WTC11 (cell line): ENCODE results near the gene LRRN1. TPM values are rescaled to one million over a fixed set of nuclear protein-coding genes. Genes with fewer than 3 reads are reported as not detected.

ENCODE experiments used
- ATAC-seq: fragments of 200-7000 bp; cut with Tn5 transposase; 2 replicates; pipeline ENCODE4 v1.10.0; 2021; ENCODE audit warnings: mild to moderate bottlenecking, moderate library complexity
- CTCF ChIA-PET: fragments of 300-600 bp; sonication (Branson Sonifier 250); formaldehyde crosslinking; loops from one replicate; lab custom pipeline; 2021; ENCODE audit warnings: antibody characterized with exemption; lab: Charles Lee
- POLR2A ChIA-PET: fragments of 350-600 bp; sonication (Branson Sonifier 250); formaldehyde crosslinking; loops from one replicate; lab custom pipeline; 2021; ENCODE audit warnings: antibody characterized with exemption; lab: Charles Lee
- DNase-seq: peaks from one replicate; pipeline ENCODE4 v3.0.0; 2021; ENCODE audit warnings: low spot score
- H3K27ac Mint-ChIP-seq: 2 replicates; pipeline ENCODE4 v1.8.0; 2021; ENCODE audit warnings: mixed read lengths
- H3K27me3 Mint-ChIP-seq: 2 replicates; pipeline ENCODE4 v1.8.0; 2021; ENCODE audit warnings: low read depth, mild to moderate bottlenecking, moderate library complexity, mixed read lengths
- H3K36me3 Mint-ChIP-seq: 2 replicates; pipeline ENCODE4 v1.8.0; 2021; ENCODE audit warnings: mixed read lengths
- H3K4me1 Mint-ChIP-seq: 2 replicates; pipeline ENCODE4 v1.8.0; 2022; ENCODE audit warnings: mixed read lengths
- H3K4me3 Mint-ChIP-seq: 2 replicates; pipeline ENCODE4 v1.8.0; 2021; ENCODE audit warnings: mild to moderate bottlenecking, moderate library complexity, mixed read lengths
- H3K9me3 Mint-ChIP-seq: 2 replicates; pipeline ENCODE4 v1.8.0; 2021; ENCODE audit warnings: mixed read lengths
- FOXJ3 ChIP-seq: sonication (generic); formaldehyde crosslinking; IDR thresholded peaks from 2 replicates; pipeline ENCODE4 v1.9.0; 2021; ENCODE audit warnings: missing genetic modification reagents, mild to moderate bottlenecking, borderline replicate concordance
- GABPB1 ChIP-seq: sonication (generic); formaldehyde crosslinking; IDR thresholded peaks from 2 replicates; pipeline ENCODE4 v1.8.1; 2023; ENCODE audit warnings: mild to moderate bottlenecking, missing genetic modification reagents
- KAT7 ChIP-seq: sonication (generic); formaldehyde crosslinking; IDR thresholded peaks from 2 replicates; pipeline ENCODE4 v1.8.1; 2023; ENCODE audit warnings: missing genetic modification reagents, mild to moderate bottlenecking, borderline replicate concordance
- MYBL2 ChIP-seq: sonication (generic); formaldehyde crosslinking; IDR thresholded peaks from 2 replicates; pipeline ENCODE4 v1.8.1; 2023; ENCODE audit warnings: mild to moderate bottlenecking, moderate library complexity, missing genetic modification reagents
- NR2C2 ChIP-seq: sonication (generic); formaldehyde crosslinking; IDR thresholded peaks from 2 replicates; pipeline ENCODE4 v1.8.0; 2022; ENCODE audit warnings: mild to moderate bottlenecking, missing genetic modification reagents
- SMAD4 ChIP-seq: sonication (generic); formaldehyde crosslinking; IDR thresholded peaks from 2 replicates; pipeline ENCODE4 v1.8.0; 2022; ENCODE audit warnings: mild to moderate bottlenecking, missing genetic modification reagents
- TCF7 ChIP-seq: sonication (generic); formaldehyde crosslinking; IDR thresholded peaks from 2 replicates; pipeline ENCODE4 v1.8.0; 2022; ENCODE audit warnings: mild to moderate bottlenecking, low read depth, missing genetic modification reagents, moderate library complexity
- ZNF121 ChIP-seq: sonication (generic); formaldehyde crosslinking; IDR thresholded peaks from 2 replicates; pipeline ENCODE4 v1.8.0; 2023; ENCODE audit warnings: missing genetic modification reagents
- ZNF232 ChIP-seq: sonication (generic); formaldehyde crosslinking; IDR thresholded peaks from 2 replicates; pipeline ENCODE4 v1.8.0; 2022; ENCODE audit warnings: mild to moderate bottlenecking, missing genetic modification reagents
- ZNF396 ChIP-seq: fragments of 250-450 bp; sonication (Bioruptor Pico); IDR thresholded peaks from 2 replicates; pipeline ENCODE4 v1.8.0; 2021; ENCODE audit warnings: mild to moderate bottlenecking, moderate library complexity, borderline replicate concordance
- total RNA-seq: library from RNA; stranded (reverse); gene quantifications from 3 replicates; pipeline ENCODE4 v1.2.3, GENCODE V29; 2021
- TF ChIP-seq, protein P1 (sequence below): sonication (generic); formaldehyde crosslinking; IDR thresholded peaks from 2 replicates; pipeline ENCODE4 v1.8.0; 2022; ENCODE audit warnings: mild to moderate bottlenecking, missing genetic modification reagents
- TF ChIP-seq, protein P2 (sequence below): sonication (generic); formaldehyde crosslinking; IDR thresholded peaks from 2 replicates; pipeline ENCODE4 v1.8.1; 2022; ENCODE audit warnings: low read depth, missing genetic modification reagents, borderline replicate concordance
- TF ChIP-seq, protein P3 (sequence below): sonication (generic); formaldehyde crosslinking; IDR thresholded peaks from 2 replicates; pipeline ENCODE4 v1.8.1; 2022; ENCODE audit warnings: low read depth, mild to moderate bottlenecking, moderate library complexity, missing genetic modification reagents, borderline replicate concordance
- TF ChIP-seq, protein P4 (sequence below): sonication (generic); formaldehyde crosslinking; IDR thresholded peaks from 2 replicates; pipeline ENCODE4 v1.8.0; 2023; ENCODE audit warnings: missing genetic modification reagents, mild to moderate bottlenecking, borderline replicate concordance
- TF ChIP-seq, protein P5 (sequence below): sonication (generic); formaldehyde crosslinking; IDR thresholded peaks from 2 replicates; pipeline ENCODE4 v1.8.1; 2022; ENCODE audit warnings: missing genetic modification reagents, borderline replicate concordance
- TF ChIP-seq, protein P6 (sequence below): sonication (generic); formaldehyde crosslinking; IDR thresholded peaks from 2 replicates; pipeline ENCODE4 v1.8.1; 2023; ENCODE audit warnings: mild to moderate bottlenecking, missing genetic modification reagents, moderate library complexity
- TF ChIP-seq, protein P7 (sequence below): sonication (generic); formaldehyde crosslinking; conservative IDR thresholded peaks from 2 replicates; pipeline ENCODE4 v1.8.1; 2022; ENCODE audit warnings: mild to moderate bottlenecking, missing genetic modification reagents
- TF ChIP-seq, protein P8 (sequence below): sonication (generic); formaldehyde crosslinking; IDR thresholded peaks from 2 replicates; pipeline ENCODE4 v1.8.0; 2022; ENCODE audit warnings: missing genetic modification reagents

The LRRN1 gene
- total RNA-seq, 1 experiment from 2014 or later, result 114 TPM

DNA sequence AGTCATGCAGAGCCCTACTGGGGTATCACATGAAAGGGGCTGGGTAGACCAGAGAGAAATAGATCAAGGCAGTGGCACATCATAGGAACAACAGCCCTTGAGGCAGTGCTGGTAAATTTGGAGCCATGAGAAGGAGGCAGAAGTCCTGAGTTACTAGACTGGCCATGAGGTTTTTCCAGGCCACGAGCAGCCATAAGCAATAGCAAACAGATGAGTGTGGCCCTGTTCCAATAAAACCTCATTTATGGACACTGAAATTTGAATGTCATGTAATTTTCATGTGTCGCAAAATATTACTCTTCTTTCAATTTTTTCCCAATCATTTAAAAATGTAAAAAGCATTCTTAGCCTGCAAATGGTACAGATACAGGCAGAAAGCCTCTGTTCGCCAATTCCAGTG, 28.1 kb upstream of the LRRN1 start (continued):
- TF ChIP-seq TCF7 (CRISPR knock-in tag) (no peak), ZNF232 (CRISPR knock-in tag) (no peak)
- TF ChIP-seq, protein P1, sequence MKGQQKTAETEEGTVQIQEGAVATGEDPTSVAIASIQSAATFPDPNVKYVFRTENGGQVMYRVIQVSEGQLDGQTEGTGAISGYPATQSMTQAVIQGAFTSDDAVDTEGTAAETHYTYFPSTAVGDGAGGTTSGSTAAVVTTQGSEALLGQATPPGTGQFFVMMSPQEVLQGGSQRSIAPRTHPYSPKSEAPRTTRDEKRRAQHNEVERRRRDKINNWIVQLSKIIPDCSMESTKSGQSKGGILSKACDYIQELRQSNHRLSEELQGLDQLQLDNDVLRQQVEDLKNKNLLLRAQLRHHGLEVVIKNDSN, result no peak
- TF ChIP-seq, protein P2, sequence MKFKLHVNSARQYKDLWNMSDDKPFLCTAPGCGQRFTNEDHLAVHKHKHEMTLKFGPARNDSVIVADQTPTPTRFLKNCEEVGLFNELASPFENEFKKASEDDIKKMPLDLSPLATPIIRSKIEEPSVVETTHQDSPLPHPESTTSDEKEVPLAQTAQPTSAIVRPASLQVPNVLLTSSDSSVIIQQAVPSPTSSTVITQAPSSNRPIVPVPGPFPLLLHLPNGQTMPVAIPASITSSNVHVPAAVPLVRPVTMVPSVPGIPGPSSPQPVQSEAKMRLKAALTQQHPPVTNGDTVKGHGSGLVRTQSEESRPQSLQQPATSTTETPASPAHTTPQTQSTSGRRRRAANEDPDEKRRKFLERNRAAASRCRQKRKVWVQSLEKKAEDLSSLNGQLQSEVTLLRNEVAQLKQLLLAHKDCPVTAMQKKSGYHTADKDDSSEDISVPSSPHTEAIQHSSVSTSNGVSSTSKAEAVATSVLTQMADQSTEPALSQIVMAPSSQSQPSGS, result no peak
- TF ChIP-seq, protein P3, sequence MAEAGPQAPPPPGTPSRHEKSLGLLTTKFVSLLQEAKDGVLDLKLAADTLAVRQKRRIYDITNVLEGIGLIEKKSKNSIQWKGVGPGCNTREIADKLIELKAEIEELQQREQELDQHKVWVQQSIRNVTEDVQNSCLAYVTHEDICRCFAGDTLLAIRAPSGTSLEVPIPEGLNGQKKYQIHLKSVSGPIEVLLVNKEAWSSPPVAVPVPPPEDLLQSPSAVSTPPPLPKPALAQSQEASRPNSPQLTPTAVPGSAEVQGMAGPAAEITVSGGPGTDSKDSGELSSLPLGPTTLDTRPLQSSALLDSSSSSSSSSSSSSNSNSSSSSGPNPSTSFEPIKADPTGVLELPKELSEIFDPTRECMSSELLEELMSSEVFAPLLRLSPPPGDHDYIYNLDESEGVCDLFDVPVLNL (CRISPR knock-in tag), result no peak
- TF ChIP-seq, protein P4, sequence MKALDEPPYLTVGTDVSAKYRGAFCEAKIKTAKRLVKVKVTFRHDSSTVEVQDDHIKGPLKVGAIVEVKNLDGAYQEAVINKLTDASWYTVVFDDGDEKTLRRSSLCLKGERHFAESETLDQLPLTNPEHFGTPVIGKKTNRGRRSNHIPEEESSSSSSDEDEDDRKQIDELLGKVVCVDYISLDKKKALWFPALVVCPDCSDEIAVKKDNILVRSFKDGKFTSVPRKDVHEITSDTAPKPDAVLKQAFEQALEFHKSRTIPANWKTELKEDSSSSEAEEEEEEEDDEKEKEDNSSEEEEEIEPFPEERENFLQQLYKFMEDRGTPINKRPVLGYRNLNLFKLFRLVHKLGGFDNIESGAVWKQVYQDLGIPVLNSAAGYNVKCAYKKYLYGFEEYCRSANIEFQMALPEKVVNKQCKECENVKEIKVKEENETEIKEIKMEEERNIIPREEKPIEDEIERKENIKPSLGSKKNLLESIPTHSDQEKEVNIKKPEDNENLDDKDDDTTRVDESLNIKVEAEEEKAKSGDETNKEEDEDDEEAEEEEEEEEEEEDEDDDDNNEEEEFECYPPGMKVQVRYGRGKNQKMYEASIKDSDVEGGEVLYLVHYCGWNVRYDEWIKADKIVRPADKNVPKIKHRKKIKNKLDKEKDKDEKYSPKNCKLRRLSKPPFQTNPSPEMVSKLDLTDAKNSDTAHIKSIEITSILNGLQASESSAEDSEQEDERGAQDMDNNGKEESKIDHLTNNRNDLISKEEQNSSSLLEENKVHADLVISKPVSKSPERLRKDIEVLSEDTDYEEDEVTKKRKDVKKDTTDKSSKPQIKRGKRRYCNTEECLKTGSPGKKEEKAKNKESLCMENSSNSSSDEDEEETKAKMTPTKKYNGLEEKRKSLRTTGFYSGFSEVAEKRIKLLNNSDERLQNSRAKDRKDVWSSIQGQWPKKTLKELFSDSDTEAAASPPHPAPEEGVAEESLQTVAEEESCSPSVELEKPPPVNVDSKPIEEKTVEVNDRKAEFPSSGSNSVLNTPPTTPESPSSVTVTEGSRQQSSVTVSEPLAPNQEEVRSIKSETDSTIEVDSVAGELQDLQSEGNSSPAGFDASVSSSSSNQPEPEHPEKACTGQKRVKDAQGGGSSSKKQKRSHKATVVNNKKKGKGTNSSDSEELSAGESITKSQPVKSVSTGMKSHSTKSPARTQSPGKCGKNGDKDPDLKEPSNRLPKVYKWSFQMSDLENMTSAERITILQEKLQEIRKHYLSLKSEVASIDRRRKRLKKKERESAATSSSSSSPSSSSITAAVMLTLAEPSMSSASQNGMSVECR (CRISPR knock-in tag), result no peak
- TF ChIP-seq, all 79 proteins: peak for 0

DNA sequence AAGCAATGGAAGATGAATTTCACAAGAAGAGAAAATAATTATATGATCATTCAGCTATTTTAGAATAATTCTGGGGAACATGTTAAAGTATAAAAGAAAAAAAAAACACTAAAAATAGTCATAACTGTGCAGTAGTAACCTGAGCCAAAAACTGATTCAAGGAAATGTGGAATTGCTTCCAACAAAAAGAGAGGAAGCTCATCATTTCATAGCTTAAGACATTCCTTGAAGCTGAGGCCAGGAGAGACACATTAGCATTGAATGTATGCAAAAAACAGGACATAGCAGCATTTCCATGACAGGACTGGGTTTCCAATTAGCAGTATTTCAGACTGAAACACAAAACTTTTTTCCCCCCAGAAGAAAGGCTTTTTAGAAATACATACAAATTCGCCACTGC, 27.7 kb upstream of the LRRN1 start:
- CTCF ChIA-PET, result interaction anchor here (0.6 kb wide), 1 partner anchor 949 kb away, joined by 4 read pairs; no protein-coding TSS in a partner anchor
- H3K27me3 Mint-ChIP-seq, result peaks cover 2% of the 10 kb centered on the region
- H3K4me3 Mint-ChIP-seq, result no peak overlapping the region
- no peak overlapping the region for H3K27ac Mint-ChIP-seq
- TF ChIP-seq SMAD4 (no peak), NR2C2 (CRISPR knock-in tag) (no peak), FOXJ3 (CRISPR knock-in tag) (no peak)
- TF ChIP-seq, protein P5, sequence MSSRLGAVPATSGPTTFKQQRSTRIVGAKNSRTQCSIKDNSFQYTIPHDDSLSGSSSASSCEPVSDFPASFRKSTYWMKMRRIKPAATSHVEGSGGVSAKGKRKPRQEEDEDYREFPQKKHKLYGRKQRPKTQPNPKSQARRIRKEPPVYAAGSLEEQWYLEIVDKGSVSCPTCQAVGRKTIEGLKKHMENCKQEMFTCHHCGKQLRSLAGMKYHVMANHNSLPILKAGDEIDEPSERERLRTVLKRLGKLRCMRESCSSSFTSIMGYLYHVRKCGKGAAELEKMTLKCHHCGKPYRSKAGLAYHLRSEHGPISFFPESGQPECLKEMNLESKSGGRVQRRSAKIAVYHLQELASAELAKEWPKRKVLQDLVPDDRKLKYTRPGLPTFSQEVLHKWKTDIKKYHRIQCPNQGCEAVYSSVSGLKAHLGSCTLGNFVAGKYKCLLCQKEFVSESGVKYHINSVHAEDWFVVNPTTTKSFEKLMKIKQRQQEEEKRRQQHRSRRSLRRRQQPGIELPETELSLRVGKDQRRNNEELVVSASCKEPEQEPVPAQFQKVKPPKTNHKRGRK (CRISPR knock-in tag), result no peak
- TF ChIP-seq, protein P6, sequence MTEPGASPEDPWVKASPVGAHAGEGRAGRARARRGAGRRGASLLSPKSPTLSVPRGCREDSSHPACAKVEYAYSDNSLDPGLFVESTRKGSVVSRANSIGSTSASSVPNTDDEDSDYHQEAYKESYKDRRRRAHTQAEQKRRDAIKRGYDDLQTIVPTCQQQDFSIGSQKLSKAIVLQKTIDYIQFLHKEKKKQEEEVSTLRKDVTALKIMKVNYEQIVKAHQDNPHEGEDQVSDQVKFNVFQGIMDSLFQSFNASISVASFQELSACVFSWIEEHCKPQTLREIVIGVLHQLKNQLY (CRISPR knock-in tag), result no peak
- TF ChIP-seq, all 79 proteins: peak for 0
- ATAC-seq, result no peak
- Mint-ChIP-seq H3K4me1 (0 out of 2 replicates have a peak, but pooled peaks cover 6% of the 10 kb centered on the region), H3K9me3 (peaks cover 58% of the 10 kb centered on the region), H3K36me3 (peaks cover 25% of the 10 kb centered on the region)
- DNase-seq, result no peak
- POLR2A ChIA-PET, result no interaction called here

DNA sequence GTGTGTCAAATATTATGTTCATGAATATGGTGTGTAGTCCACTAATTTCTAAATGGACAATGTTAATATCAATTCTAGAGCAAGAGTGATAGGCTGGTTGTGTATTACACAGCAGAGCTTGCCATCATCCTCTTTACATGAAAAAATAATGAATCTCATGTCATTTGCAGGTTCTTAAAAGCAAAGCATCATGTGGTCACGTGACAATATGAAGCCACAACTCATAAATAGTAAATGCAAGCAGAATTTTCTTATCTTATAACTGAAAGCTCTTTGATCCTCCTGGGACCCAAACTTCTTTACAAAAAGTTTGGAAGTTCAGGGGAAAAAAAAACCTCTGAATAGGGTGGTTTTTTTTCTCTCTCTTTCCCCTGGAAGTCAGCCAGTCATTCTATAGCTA, 26.9 kb upstream of the LRRN1 start:
- CTCF ChIA-PET, result no interaction called here
- DNase-seq, result no peak
- no peak overlapping the region for H3K4me3 Mint-ChIP-seq
- H3K4me1 Mint-ChIP-seq, result 0 out of 2 replicates have a peak, but pooled peaks cover 4% of the 10 kb centered on the region
- peaks cover 58% of the 10 kb centered on the region for H3K9me3 Mint-ChIP-seq
- no peak for ATAC-seq
- no peak overlapping the region for H3K27ac Mint-ChIP-seq
- peaks cover 19% of the 10 kb centered on the region for H3K36me3 Mint-ChIP-seq
- POLR2A ChIA-PET, result no interaction called here
- H3K27me3 Mint-ChIP-seq, result peaks cover 2% of the 10 kb centered on the region
- no peak for TF ChIP-seq ZNF396
- TF ChIP-seq KAT7 (CRISPR knock-in tag), result no peak
- TF ChIP-seq MYBL2, result no peak
- TF ChIP-seq, protein P7, sequence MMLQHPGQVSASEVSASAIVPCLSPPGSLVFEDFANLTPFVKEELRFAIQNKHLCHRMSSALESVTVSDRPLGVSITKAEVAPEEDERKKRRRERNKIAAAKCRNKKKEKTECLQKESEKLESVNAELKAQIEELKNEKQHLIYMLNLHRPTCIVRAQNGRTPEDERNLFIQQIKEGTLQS (CRISPR knock-in tag), result no peak
- TF ChIP-seq GABPB1 (CRISPR knock-in tag), result no peak
- TF ChIP-seq, protein P8, sequence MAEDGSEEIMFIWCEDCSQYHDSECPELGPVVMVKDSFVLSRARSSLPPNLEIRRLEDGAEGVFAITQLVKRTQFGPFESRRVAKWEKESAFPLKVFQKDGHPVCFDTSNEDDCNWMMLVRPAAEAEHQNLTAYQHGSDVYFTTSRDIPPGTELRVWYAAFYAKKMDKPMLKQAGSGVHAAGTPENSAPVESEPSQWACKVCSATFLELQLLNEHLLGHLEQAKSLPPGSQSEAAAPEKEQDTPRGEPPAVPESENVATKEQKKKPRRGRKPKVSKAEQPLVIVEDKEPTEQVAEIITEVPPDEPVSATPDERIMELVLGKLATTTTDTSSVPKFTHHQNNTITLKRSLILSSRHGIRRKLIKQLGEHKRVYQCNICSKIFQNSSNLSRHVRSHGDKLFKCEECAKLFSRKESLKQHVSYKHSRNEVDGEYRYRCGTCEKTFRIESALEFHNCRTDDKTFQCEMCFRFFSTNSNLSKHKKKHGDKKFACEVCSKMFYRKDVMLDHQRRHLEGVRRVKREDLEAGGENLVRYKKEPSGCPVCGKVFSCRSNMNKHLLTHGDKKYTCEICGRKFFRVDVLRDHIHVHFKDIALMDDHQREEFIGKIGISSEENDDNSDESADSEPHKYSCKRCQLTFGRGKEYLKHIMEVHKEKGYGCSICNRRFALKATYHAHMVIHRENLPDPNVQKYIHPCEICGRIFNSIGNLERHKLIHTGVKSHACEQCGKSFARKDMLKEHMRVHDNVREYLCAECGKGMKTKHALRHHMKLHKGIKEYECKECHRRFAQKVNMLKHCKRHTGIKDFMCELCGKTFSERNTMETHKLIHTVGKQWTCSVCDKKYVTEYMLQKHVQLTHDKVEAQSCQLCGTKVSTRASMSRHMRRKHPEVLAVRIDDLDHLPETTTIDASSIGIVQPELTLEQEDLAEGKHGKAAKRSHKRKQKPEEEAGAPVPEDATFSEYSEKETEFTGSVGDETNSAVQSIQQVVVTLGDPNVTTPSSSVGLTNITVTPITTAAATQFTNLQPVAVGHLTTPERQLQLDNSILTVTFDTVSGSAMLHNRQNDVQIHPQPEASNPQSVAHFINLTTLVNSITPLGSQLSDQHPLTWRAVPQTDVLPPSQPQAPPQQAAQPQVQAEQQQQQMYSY (CRISPR knock-in tag), result no peak
- TF ChIP-seq ZNF121 (CRISPR knock-in tag), result no peak
